Measurements from ENCODE around the gene NR1D2.

Gene NR1D2

DNA sequence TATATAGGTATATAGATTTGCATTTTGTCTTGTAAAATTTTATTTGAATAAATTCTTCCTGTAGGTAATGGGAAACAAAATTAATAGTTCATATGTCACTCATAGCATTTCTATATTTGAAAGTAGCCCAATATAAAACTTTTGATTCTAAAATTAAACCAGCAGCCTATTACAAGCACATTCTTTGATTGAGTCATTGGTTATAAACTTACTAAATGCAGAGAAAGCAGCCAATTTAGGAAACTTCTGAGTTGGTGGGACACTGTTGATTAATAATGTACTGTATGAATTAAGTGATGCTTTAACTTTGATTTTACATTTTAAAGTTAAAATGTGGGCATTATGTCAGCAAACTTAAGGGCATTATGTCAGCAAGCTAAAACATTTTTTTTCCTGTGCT, 34.5 kb downstream of the NR1D2 start:
- Histone ChIP-seq H3K27ac (ENCODE audit: low read depth in 2 of 2, low read length in 2 of 2) (no peak overlapping the region), H3K36me3 (ENCODE audit: control insufficient read depth in 2 of 2, insufficient read depth in 2 of 2, low read length in 2 of 2) (peaks cover 15 to 23% of the 10 kb centered on the region in 2 donors), H3K4me3 (ENCODE audit: low read length in 2 of 2) (no peak overlapping the region), H3K9me3 (ENCODE audit: control insufficient read depth in 2 of 2, low read length in 2 of 2) (no peaks in the 10 kb centered on the region), H3K27me3 (ENCODE audit: control insufficient read depth in 2 of 2, insufficient read depth in 2 of 2, low read length in 2 of 2) (no peaks in the 10 kb centered on the region), H3K4me1 (ENCODE audit: control insufficient read depth in 2 of 2, insufficient read depth in 2 of 2, low read length in 2 of 2) (no peaks in the 10 kb centered on the region), H3K9ac (ENCODE audit: low read depth in 1 of 2, low read length in 2 of 2) (no peak overlapping the region)

- H3K9me3 ChIP-seq (ENCODE audit: control insufficient read depth in 2 of 2, low read length in 2 of 2): no peaks in the 10 kb centered on the region
- H3K4me3 ChIP-seq (ENCODE audit: low read length in 2 of 2): no peak overlapping the region
- H3K27ac ChIP-seq (ENCODE audit: low read depth in 2 of 2, low read length in 2 of 2): no peak overlapping the region
- H3K9ac ChIP-seq (ENCODE audit: low read depth in 1 of 2, low read length in 2 of 2): no peak overlapping the region
- no peaks in the 10 kb centered on the region for H3K27me3 ChIP-seq (ENCODE audit: control insufficient read depth in 2 of 2, insufficient read depth in 2 of 2, low read length in 2 of 2)
- no peaks in the 10 kb centered on the region for H3K4me1 ChIP-seq (ENCODE audit: control insufficient read depth in 2 of 2, insufficient read depth in 2 of 2, low read length in 2 of 2)
- peaks cover 14 to 21% of the 10 kb centered on the region in 2 donors for H3K36me3 ChIP-seq (ENCODE audit: control insufficient read depth in 2 of 2, insufficient read depth in 2 of 2, low read length in 2 of 2)
Measured at GRCh38 chr3:23981136-23981535, 36.0 kb downstream of the NR1D2 start.

DNA sequence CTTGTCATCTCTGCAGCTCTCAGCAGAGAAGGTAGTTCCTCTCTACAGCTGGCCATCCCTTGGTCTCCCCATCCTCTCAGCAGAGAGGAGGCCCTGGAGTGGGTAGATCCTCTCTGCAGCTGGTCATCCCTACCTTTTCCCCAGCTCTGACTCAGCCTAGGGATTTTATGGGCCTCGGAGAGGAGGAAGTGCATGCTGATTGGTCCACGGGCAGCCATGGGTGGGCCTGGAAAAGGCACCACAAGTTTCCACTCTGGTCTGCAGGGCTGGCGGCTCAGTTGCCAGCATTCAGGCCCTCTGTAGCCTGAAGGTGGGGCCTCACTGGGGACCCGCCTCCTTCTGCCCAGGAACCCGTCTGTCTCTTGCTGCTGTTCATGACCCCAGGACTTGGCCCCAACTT, 36.9 kb downstream of the NR1D2 start:
- no peak overlapping the region for H3K27ac ChIP-seq (ENCODE audit: low read depth in 2 of 2, low read length in 2 of 2)

DNA sequence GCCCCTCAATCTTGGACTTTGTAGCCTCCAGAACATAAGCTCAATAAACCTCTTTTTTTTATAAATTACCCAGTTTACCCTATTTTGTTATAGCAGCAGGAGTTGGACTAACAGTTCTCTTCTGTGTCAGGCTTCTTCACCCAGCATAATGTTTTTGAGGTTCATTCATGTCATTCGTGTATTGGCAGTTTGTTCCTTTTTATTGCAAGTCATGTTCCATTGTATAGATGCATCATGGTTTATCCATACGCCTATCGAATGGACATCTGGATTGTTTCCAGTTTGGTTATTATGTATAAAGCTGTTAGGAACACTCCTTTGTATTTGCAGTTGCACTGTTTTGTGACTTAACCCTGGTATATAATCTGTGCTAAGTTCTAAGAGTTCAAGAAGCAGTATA, 39.8 kb downstream of the NR1D2 start:
- Histone ChIP-seq H3K4me1 (ENCODE audit: control insufficient read depth in 2 of 2, insufficient read depth in 2 of 2, low read length in 2 of 2) (no peaks in the 10 kb centered on the region), H3K27me3 (ENCODE audit: control insufficient read depth in 2 of 2, insufficient read depth in 2 of 2, low read length in 2 of 2) (no peaks in the 10 kb centered on the region)

More for the DNA sequence above, 36.9 kb downstream of the NR1D2 start:
- Histone ChIP-seq H3K27me3 (ENCODE audit: control insufficient read depth in 2 of 2, insufficient read depth in 2 of 2, low read length in 2 of 2) (no peaks in the 10 kb centered on the region), H3K9me3 (ENCODE audit: control insufficient read depth in 2 of 2, low read length in 2 of 2) (no peaks in the 10 kb centered on the region), H3K36me3 (ENCODE audit: control insufficient read depth in 2 of 2, insufficient read depth in 2 of 2, low read length in 2 of 2) (peaks cover 10 to 14% of the 10 kb centered on the region in 2 donors), H3K4me3 (ENCODE audit: low read length in 2 of 2) (no peak overlapping the region), H3K4me1 (ENCODE audit: control insufficient read depth in 2 of 2, insufficient read depth in 2 of 2, low read length in 2 of 2) (no peaks in the 10 kb centered on the region), H3K9ac (ENCODE audit: low read depth in 1 of 2, low read length in 2 of 2) (no peak overlapping the region)

GRCh38 chr3:23985747-23986544, 40.9 kb downstream of the NR1D2 start:
- Histone ChIP-seq H3K4me1 (ENCODE audit: control insufficient read depth in 2 of 2, insufficient read depth in 2 of 2, low read length in 2 of 2) (no peaks in the 10 kb centered on the region), H3K9me3 (ENCODE audit: control insufficient read depth in 2 of 2, low read length in 2 of 2) (no peaks in the 10 kb centered on the region), H3K9ac (ENCODE audit: low read depth in 1 of 2, low read length in 2 of 2) (no peak overlapping the region), H3K4me3 (ENCODE audit: low read length in 2 of 2) (no peak overlapping the region), H3K36me3 (ENCODE audit: control insufficient read depth in 2 of 2, insufficient read depth in 2 of 2, low read length in 2 of 2) (peaks cover 0 to 2% of the 10 kb centered on the region in 2 donors), H3K27me3 (ENCODE audit: control insufficient read depth in 2 of 2, insufficient read depth in 2 of 2, low read length in 2 of 2) (no peaks in the 10 kb centered on the region), H3K27ac (ENCODE audit: low read depth in 2 of 2, low read length in 2 of 2) (no peak overlapping the region)

More for the DNA sequence above, 39.8 kb downstream of the NR1D2 start:
- H3K9ac ChIP-seq (ENCODE audit: low read depth in 1 of 2, low read length in 2 of 2): no peak overlapping the region
- no peak overlapping the region for H3K27ac ChIP-seq (ENCODE audit: low read depth in 2 of 2, low read length in 2 of 2)
- H3K36me3 ChIP-seq (ENCODE audit: control insufficient read depth in 2 of 2, insufficient read depth in 2 of 2, low read length in 2 of 2): peaks cover 0 to 2% of the 10 kb centered on the region in 2 donors
- H3K4me3 ChIP-seq (ENCODE audit: low read length in 2 of 2): no peak overlapping the region
- H3K9me3 ChIP-seq (ENCODE audit: control insufficient read depth in 2 of 2, low read length in 2 of 2): no peaks in the 10 kb centered on the region

GRCh38 chr3:23987356-23987755, 42.3 kb downstream of the NR1D2 start:
- Histone ChIP-seq H3K9ac (ENCODE audit: low read depth in 1 of 2, low read length in 2 of 2) (no peak overlapping the region), H3K36me3 (ENCODE audit: control insufficient read depth in 2 of 2, insufficient read depth in 2 of 2, low read length in 2 of 2) (no peaks in the 10 kb centered on the region), H3K9me3 (ENCODE audit: control insufficient read depth in 2 of 2, low read length in 2 of 2) (no peaks in the 10 kb centered on the region), H3K4me3 (ENCODE audit: low read length in 2 of 2) (no peak overlapping the region), H3K27ac (ENCODE audit: low read depth in 2 of 2, low read length in 2 of 2) (no peak overlapping the region), H3K4me1 (ENCODE audit: control insufficient read depth in 2 of 2, insufficient read depth in 2 of 2, low read length in 2 of 2) (no peaks in the 10 kb centered on the region), H3K27me3 (ENCODE audit: control insufficient read depth in 2 of 2, insufficient read depth in 2 of 2, low read length in 2 of 2) (no peaks in the 10 kb centered on the region)

- no peaks in the 10 kb centered on the region for H3K4me1 ChIP-seq (ENCODE audit: control insufficient read depth in 2 of 2, insufficient read depth in 2 of 2, low read length in 2 of 2)
- H3K9me3 ChIP-seq (ENCODE audit: control insufficient read depth in 2 of 2, low read length in 2 of 2): no peaks in the 10 kb centered on the region
- H3K4me3 ChIP-seq (ENCODE audit: low read length in 2 of 2): no peak overlapping the region
- no peaks in the 10 kb centered on the region for H3K36me3 ChIP-seq (ENCODE audit: control insufficient read depth in 2 of 2, insufficient read depth in 2 of 2, low read length in 2 of 2)
- H3K9ac ChIP-seq (ENCODE audit: low read depth in 1 of 2, low read length in 2 of 2): no peak overlapping the region
- no peaks in the 10 kb centered on the region for H3K27me3 ChIP-seq (ENCODE audit: control insufficient read depth in 2 of 2, insufficient read depth in 2 of 2, low read length in 2 of 2)
- H3K27ac ChIP-seq (ENCODE audit: low read depth in 2 of 2, low read length in 2 of 2): no peak overlapping the region
Measured at GRCh38 chr3:23991306-23991682, 46.2 kb downstream of the NR1D2 start.

GRCh38 chr3:23991683-23992628, 46.9 kb downstream of the NR1D2 start:
- H3K4me1 ChIP-seq (ENCODE audit: control insufficient read depth in 2 of 2, insufficient read depth in 2 of 2, low read length in 2 of 2): no peaks in the 10 kb centered on the region
- H3K36me3 ChIP-seq (ENCODE audit: control insufficient read depth in 2 of 2, insufficient read depth in 2 of 2, low read length in 2 of 2): no peaks in the 10 kb centered on the region
- no peaks in the 10 kb centered on the region for H3K27me3 ChIP-seq (ENCODE audit: control insufficient read depth in 2 of 2, insufficient read depth in 2 of 2, low read length in 2 of 2)
- no peak overlapping the region for H3K27ac ChIP-seq (ENCODE audit: low read depth in 2 of 2, low read length in 2 of 2)
- H3K4me3 ChIP-seq (ENCODE audit: low read length in 2 of 2): no peak overlapping the region
- no peak overlapping the region for H3K9ac ChIP-seq (ENCODE audit: low read depth in 1 of 2, low read length in 2 of 2)
- no peaks in the 10 kb centered on the region for H3K9me3 ChIP-seq (ENCODE audit: control insufficient read depth in 2 of 2, low read length in 2 of 2)

- Histone ChIP-seq H3K36me3 (ENCODE audit: control insufficient read depth in 2 of 2, insufficient read depth in 2 of 2, low read length in 2 of 2) (no peaks in the 10 kb centered on the region), H3K27ac (ENCODE audit: low read depth in 2 of 2, low read length in 2 of 2) (no peak overlapping the region), H3K9me3 (ENCODE audit: control insufficient read depth in 2 of 2, low read length in 2 of 2) (no peaks in the 10 kb centered on the region), H3K9ac (ENCODE audit: low read depth in 1 of 2, low read length in 2 of 2) (no peak overlapping the region), H3K27me3 (ENCODE audit: control insufficient read depth in 2 of 2, insufficient read depth in 2 of 2, low read length in 2 of 2) (no peaks in the 10 kb centered on the region), H3K4me3 (ENCODE audit: low read length in 2 of 2) (no peak overlapping the region), H3K4me1 (ENCODE audit: control insufficient read depth in 2 of 2, insufficient read depth in 2 of 2, low read length in 2 of 2) (no peaks in the 10 kb centered on the region)
Measured at GRCh38 chr3:23993556-23994243, 48.6 kb downstream of the NR1D2 start.

DNA sequence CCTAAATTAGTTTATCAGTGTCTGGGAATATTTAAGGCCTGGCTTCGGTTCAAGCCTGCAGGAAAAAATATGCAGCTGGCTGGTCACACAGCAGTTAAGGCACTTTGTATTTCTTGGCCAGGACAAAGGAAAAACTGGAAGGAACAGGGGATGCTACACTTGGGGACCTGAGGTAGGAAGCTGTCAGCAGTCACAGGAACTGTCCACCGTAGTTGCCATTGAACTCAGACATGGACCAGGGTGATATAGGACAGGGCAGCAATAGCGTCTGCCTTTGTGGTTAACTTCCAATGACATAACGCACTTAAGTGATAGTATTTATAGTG, 49.1 kb downstream of the NR1D2 start:
- H3K27ac ChIP-seq (ENCODE audit: low read depth in 2 of 2, low read length in 2 of 2): no peak overlapping the region
- H3K27me3 ChIP-seq (ENCODE audit: control insufficient read depth in 2 of 2, insufficient read depth in 2 of 2, low read length in 2 of 2): no peaks in the 10 kb centered on the region
- no peak overlapping the region for H3K4me3 ChIP-seq (ENCODE audit: low read length in 2 of 2)
- H3K9ac ChIP-seq (ENCODE audit: low read depth in 1 of 2, low read length in 2 of 2): no peak overlapping the region
- no peaks in the 10 kb centered on the region for H3K9me3 ChIP-seq (ENCODE audit: control insufficient read depth in 2 of 2, low read length in 2 of 2)
- no peaks in the 10 kb centered on the region for H3K36me3 ChIP-seq (ENCODE audit: control insufficient read depth in 2 of 2, insufficient read depth in 2 of 2, low read length in 2 of 2)
- H3K4me1 ChIP-seq (ENCODE audit: control insufficient read depth in 2 of 2, insufficient read depth in 2 of 2, low read length in 2 of 2): no peaks in the 10 kb centered on the region
